PC-3 (cell line): ENCODE data around the gene SAMSN1. TPM values are rescaled to one million over a fixed set of nuclear protein-coding genes. Genes with fewer than 3 reads are reported as not detected.

Experiments
- ATAC-seq: fragments of 200-7000 bp; cut with Tn5 transposase; 2 replicates; pipeline ENCODE4 v1.9.1; 2020; ENCODE audit warnings: mild to moderate bottlenecking, moderate library complexity
- BruUV-seq: library from RNA; stranded (reverse); fragments of 400-500 nt; replicated peaks from 2 replicates; lab custom pipeline; 2021; lab: Mats Ljungman, UMichigan
- CTCF ChIA-PET: fragments of 300-600 bp; sonication (Branson Sonifier 250); formaldehyde crosslinking; loops from one replicate; lab custom pipeline; 2022; ENCODE audit warnings: antibody characterized with exemption; lab: Charles Lee
- POLR2A ChIA-PET: fragments of 300-600 bp; sonication (Branson Sonifier 250); formaldehyde crosslinking; loops from one replicate; lab custom pipeline; 2022; ENCODE audit warnings: antibody characterized with exemption; ENCODE audit not compliant: unreplicated experiment; lab: Charles Lee
- DNase-seq: peaks from one replicate; pipeline ENCODE4 v3.0.0-alpha.2; 2015
- H2AFZ ChIP-seq: fragments of 300-600 bp; sonication (generic); 2 replicates; pipeline ENCODE4 v1.6.0; 2016; ENCODE audit warnings: antibody characterized with exemption, low read length
- H3F3A ChIP-seq: fragments of 300-600 bp; sonication (generic); one replicate; pipeline ENCODE4 v1.6.0; 2017; ENCODE audit warnings: antibody characterized with exemption, low read length, control low read depth, mild to moderate bottlenecking; ENCODE audit not compliant: unreplicated experiment
- H3K27ac ChIP-seq: fragments of 300-600 bp; sonication (generic); 2 replicates; pipeline ENCODE4 v1.5.1; 2016; ENCODE audit warnings: mild to moderate bottlenecking, low read length
- H3K27me3 ChIP-seq: fragments of 300-600 bp; sonication (generic); 2 replicates; pipeline ENCODE4 v1.6.1; 2016; ENCODE audit warnings: low read length, mixed read lengths
- H3K36me3 ChIP-seq: fragments of 300-600 bp; sonication (generic); 2 replicates; pipeline ENCODE4 v1.6.1; 2016; ENCODE audit warnings: low read depth, mixed run types, low read length, mixed read lengths
- H3K4me1 ChIP-seq: fragments of 300-600 bp; sonication (generic); 2 replicates; pipeline ENCODE4 v1.5.1; 2016; ENCODE audit warnings: low read length; ENCODE audit not compliant: insufficient read depth
- H3K4me2 ChIP-seq: fragments of 300-600 bp; sonication (generic); 2 replicates; pipeline ENCODE4 v1.6.0; 2016; ENCODE audit warnings: low read length
- H3K4me3 ChIP-seq: fragments of 300-600 bp; sonication (generic); 2 replicates; pipeline ENCODE4 v1.5.1; 2016; ENCODE audit warnings: mild to moderate bottlenecking, low read length, mixed read lengths
- H3K79me2 ChIP-seq: fragments of 300-600 bp; sonication (generic); 2 replicates; pipeline ENCODE4 v1.6.1; 2017; ENCODE audit warnings: low read length, mixed read lengths
- H3K9ac ChIP-seq: fragments of 300-600 bp; sonication (generic); 2 replicates; pipeline ENCODE4 v1.6.0; 2016; ENCODE audit warnings: mild to moderate bottlenecking, low read length
- H3K9me2 ChIP-seq: fragments of 300-600 bp; sonication (generic); replicated peaks from 2 replicates; pipeline ENCODE4 v1.6.1; 2016; ENCODE audit warnings: mixed run types, low read length, mixed read lengths
- H3K9me3 ChIP-seq: fragments of 300-600 bp; sonication (generic); 2 replicates; pipeline ENCODE4 v1.6.1; 2016; ENCODE audit warnings: low read length, mixed read lengths
- H4K20me1 ChIP-seq: fragments of 300-600 bp; sonication (generic); 2 replicates; pipeline ENCODE4 v1.6.1; 2016; ENCODE audit warnings: low read length, mixed read lengths
- EZH2 ChIP-seq: fragments of 300-600 bp; sonication (generic); IDR thresholded peaks from one replicate; pipeline ENCODE4 v1.6.1; 2017; ENCODE audit warnings: antibody characterized with exemption, mild to moderate bottlenecking, low read length; ENCODE audit not compliant: unreplicated experiment
- EZH2phosphoT487 ChIP-seq: fragments of 300-600 bp; sonication (generic); IDR thresholded peaks from 2 replicates; pipeline ENCODE4 v1.6.1; 2018; ENCODE audit warnings: mild to moderate bottlenecking, antibody characterized with exemption, low read length, borderline replicate concordance
- intact Hi-C: fragments of 100-400 bp; cut with micrococcal nuclease; formaldehyde crosslinking; loops from 2 replicates; pipeline ENCODE4 v1.9.0; 2023
- total RNA-seq: library from RNA; depleted of rRNA; stranded (reverse); fragments of >200 nt; gene quantifications from 2 replicates; pipeline ENCODE4 v1.2.3, GENCODE V29; 2014
- TF ChIP-seq, protein P1 (sequence below): fragments of 300-600 bp; sonication (generic); conservative IDR thresholded peaks from 2 replicates; pipeline ENCODE4 v1.5.1; 2017; ENCODE audit warnings: antibody characterized with exemption, low read depth, mild to moderate bottlenecking, low read length

Gene SAMSN1
- total RNA-seq, 1 experiment from 2014 or later = not detected

DNA sequence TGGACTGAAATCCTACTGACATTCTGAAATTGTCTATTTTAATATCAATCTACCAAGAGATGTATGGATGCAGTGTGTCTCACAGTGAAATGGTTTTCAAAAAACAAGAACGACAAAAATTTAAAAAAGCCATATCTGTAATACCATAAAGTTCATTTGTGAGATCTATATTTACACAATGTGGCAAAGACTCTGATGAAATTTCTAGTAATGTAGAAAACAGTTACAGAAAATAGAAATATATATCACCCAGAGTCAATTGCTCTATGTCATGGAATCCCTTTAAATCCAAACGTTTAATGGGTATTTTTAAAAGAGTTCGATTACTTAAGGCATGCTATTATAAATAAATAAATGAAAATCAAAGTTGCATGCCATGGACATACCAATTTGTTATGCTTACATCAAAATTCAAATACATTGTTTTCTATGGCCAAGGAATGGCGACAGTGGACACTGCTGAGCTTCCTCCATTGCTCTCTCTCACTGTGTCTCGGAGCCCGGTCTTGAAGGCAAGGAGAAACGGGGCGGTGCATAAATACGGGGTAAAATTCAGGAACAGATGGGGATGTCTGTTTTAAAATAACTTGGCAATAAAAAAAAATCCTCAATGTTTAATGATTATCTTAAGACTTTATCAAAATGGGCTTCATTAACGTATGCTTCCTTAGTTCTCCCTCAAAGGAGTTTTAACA, 37.0 kb upstream of the SAMSN1 start:
- Histone ChIP-seq H3K27ac (no peak overlapping the region), H3K79me2 (no peaks in the 10 kb centered on the region), H3K27me3 (peaks cover 8% of the 10 kb centered on the region; the same call in 1 of the 2 replicates), H3K36me3 (no peaks in the 10 kb centered on the region), H3K4me3 (no peak overlapping the region), H3K9me2 (no peaks in the 10 kb centered on the region), H3K4me2 (no peak overlapping the region), H2AFZ (no peak overlapping the region), H3K4me1 (no peaks in the 10 kb centered on the region), H3F3A (no peaks in the 10 kb centered on the region), H4K20me1 (no peaks in the 10 kb centered on the region), H3K9ac (no peak overlapping the region), H3K9me3 (no peaks in the 10 kb centered on the region)
- POLR2A ChIA-PET = no interaction called here
- intact Hi-C loops = loop anchor here (10.0 kb wide), 1 partner anchor 128 kb away; no protein-coding TSS in a partner anchor
- TF ChIP-seq EZH2phosphoT487 (no peak), EZH2 (no peak)
- TF ChIP-seq, protein P1, sequence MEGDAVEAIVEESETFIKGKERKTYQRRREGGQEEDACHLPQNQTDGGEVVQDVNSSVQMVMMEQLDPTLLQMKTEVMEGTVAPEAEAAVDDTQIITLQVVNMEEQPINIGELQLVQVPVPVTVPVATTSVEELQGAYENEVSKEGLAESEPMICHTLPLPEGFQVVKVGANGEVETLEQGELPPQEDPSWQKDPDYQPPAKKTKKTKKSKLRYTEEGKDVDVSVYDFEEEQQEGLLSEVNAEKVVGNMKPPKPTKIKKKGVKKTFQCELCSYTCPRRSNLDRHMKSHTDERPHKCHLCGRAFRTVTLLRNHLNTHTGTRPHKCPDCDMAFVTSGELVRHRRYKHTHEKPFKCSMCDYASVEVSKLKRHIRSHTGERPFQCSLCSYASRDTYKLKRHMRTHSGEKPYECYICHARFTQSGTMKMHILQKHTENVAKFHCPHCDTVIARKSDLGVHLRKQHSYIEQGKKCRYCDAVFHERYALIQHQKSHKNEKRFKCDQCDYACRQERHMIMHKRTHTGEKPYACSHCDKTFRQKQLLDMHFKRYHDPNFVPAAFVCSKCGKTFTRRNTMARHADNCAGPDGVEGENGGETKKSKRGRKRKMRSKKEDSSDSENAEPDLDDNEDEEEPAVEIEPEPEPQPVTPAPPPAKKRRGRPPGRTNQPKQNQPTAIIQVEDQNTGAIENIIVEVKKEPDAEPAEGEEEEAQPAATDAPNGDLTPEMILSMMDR = no peak
- BruUV-seq = no TSS peak
- no peak for DNase-seq
- CTCF ChIA-PET = no interaction called here
- ATAC-seq = no peak

DNA sequence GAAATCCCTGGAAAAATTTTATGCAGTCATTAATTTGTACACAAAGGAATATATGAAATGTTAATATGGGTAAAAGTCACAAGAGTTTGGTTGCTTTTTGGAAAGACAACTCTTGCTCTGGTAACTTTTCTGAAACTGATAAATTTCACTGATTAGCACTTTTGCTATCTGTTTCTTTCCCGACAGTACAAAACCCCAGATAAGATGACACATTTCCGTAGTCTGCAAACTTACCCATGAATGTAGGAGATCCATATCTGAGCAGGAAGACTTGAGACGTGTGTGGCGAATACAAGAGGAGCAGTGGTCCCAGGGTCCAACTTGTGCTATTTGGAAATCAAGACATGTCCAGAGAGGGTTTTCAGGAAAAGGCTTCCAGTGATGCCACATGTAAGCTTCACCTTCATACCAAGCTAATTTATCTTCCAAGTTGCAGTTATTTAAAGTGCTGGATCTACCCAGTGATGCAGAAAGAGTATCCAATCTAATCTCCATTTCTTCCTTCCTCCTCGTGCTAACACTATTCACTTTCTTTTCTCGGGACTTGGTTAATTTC, 35.9 kb upstream of the SAMSN1 start:
- ATAC-seq (no peak), DNase-seq (no peak)
- Histone ChIP-seq H3K9me2 (no peaks in the 10 kb centered on the region), H3K27ac (no peak overlapping the region), H3K27me3 (peaks cover 12% of the 10 kb centered on the region; the same call in 1 of the 2 replicates), H3F3A (no peaks in the 10 kb centered on the region), H3K9me3 (no peaks in the 10 kb centered on the region), H4K20me1 (no peaks in the 10 kb centered on the region), H3K9ac (no peak overlapping the region), H2AFZ (no peak overlapping the region), H3K36me3 (no peaks in the 10 kb centered on the region), H3K79me2 (no peaks in the 10 kb centered on the region), H3K4me1 (no peaks in the 10 kb centered on the region), H3K4me3 (no peak overlapping the region), H3K4me2 (no peak overlapping the region)
- ChIA-PET CTCF (no interaction called here), POLR2A (no interaction called here)
- TF ChIP-seq, protein P1 = no peak
- no peak for TF ChIP-seq EZH2phosphoT487
- TF ChIP-seq EZH2 = no peak
- intact Hi-C loops = loop anchor here (10.0 kb wide), 1 partner anchor 127 kb away; no protein-coding TSS in a partner anchor
- BruUV-seq = no TSS peak

DNA sequence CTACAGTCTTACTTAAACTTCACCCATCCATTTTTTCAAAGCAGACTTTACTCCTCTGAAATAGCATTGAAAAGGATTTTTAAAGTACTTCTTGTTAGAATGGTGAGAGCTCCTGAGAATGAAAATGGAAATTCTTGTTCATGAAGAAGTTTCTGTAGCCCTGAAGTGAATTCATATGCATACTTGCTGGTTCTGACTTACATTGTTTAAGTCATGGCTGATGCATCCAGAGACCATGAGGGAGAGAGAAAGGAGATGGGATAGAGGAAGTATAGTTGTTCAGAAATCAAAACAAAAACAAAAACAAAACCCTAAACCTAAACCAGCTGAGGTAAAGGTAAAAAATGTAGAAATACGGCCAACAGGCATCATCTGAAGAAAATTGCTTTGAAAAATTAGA, 27.1 kb upstream of the SAMSN1 start:
- Histone ChIP-seq H3F3A (no peaks in the 10 kb centered on the region), H3K9ac (no peak overlapping the region), H3K4me1 (no peaks in the 10 kb centered on the region), H3K36me3 (no peaks in the 10 kb centered on the region), H3K9me2 (no peaks in the 10 kb centered on the region), H3K4me2 (no peak overlapping the region), H3K79me2 (no peaks in the 10 kb centered on the region), H3K27me3 (peaks cover 23% of the 10 kb centered on the region; the same call in 1 of the 2 replicates), H3K27ac (no peak overlapping the region), H3K9me3 (no peaks in the 10 kb centered on the region), H4K20me1 (no peaks in the 10 kb centered on the region), H2AFZ (no peak overlapping the region), H3K4me3 (no peak overlapping the region)
- TF ChIP-seq, protein P1 = no peak
- no peak for TF ChIP-seq EZH2phosphoT487
- intact Hi-C loops = loop anchor here (10.0 kb wide), 1 partner anchor 58 kb away; no protein-coding TSS in a partner anchor
- CTCF ChIA-PET = no interaction called here
- ATAC-seq = no peak
- POLR2A ChIA-PET = no interaction called here
- no peak for DNase-seq
- no TSS peak for BruUV-seq
